Liver (tissue), 3 donors: ENCODE measurements around the gene MSI1.

ENCODE experiments used
- GABPA ChIP-seq, 2 donors: IDR thresholded peaks in 1 of 2; conservative IDR thresholded peaks in 1 of 2; 2 replicates each; pipeline ENCODE4 v1.6.1; 2016; ENCODE audit warnings: antibody characterized with exemption in 2 of 2, mild to moderate bottlenecking in 1 of 2, moderate library complexity in 1 of 2
- RAD21 ChIP-seq, 2 donors: IDR thresholded peaks; 2 replicates each; pipeline ENCODE4 v1.6.1; 2016; ENCODE audit warnings: antibody characterized with exemption in 2 of 2, mild to moderate bottlenecking in 2 of 2
- TF ChIP-seq, protein P1 (sequence below): fragments of 150-350 bp; IDR thresholded peaks from 2 replicates; pipeline ENCODE4 v1.5.1; 2017; ENCODE audit warnings: improper control_type of control experiment, low read depth, low read length; ENCODE audit not compliant: missing input control
- donor health status: healthy.
- donor health status: healthy.

DNA sequence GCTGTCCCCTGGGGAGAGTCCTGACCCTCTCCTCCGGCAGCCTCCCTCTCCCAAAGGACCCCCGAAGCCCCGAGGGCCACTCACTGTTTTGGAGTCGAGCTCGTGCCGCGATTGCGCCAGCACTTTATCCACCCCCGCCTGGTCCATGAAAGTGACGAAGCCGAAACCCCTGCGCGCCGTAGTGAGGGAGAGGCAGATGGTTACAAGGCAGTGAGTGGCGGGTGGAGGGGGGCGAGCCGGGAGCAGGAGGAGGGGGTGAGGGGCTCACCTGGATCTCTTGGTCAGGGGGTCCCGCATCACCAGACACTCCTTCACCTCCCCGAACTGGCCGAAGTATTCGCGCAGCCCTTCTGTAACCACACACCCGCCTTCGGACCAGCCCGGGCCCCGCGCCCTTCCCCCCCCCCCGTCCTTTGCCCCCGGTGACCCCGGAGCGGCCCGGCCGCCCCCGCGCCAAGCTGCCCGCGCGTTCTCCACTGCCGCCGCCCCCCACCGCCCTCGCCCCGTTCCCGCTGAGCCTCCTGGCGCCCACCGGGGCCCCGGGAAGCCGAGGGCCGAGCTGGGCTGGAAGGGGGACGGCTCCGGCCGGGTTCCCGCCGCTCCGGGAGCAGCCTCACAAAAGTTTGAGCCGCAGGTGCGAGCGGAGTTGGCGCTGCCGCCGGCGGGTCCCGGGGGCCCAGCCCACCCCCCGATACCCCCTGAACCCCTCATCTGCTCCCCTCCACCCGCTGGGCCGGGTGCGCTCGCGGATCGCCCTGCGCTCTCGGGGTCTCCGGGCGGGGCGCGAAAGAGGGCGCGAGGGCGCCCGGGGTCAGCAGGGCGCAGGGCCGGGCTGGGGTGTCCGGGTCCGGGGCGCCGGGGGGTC lies 808 bp downstream of the MSI1 start:
- TF ChIP-seq, protein P1, sequence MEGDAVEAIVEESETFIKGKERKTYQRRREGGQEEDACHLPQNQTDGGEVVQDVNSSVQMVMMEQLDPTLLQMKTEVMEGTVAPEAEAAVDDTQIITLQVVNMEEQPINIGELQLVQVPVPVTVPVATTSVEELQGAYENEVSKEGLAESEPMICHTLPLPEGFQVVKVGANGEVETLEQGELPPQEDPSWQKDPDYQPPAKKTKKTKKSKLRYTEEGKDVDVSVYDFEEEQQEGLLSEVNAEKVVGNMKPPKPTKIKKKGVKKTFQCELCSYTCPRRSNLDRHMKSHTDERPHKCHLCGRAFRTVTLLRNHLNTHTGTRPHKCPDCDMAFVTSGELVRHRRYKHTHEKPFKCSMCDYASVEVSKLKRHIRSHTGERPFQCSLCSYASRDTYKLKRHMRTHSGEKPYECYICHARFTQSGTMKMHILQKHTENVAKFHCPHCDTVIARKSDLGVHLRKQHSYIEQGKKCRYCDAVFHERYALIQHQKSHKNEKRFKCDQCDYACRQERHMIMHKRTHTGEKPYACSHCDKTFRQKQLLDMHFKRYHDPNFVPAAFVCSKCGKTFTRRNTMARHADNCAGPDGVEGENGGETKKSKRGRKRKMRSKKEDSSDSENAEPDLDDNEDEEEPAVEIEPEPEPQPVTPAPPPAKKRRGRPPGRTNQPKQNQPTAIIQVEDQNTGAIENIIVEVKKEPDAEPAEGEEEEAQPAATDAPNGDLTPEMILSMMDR: no peak
- TF ChIP-seq GABPA (IDR thresholded peaks at IDR 0.05 in 1 of 2, conservative IDR thresholded peaks at IDR 0.05 in 1 of 2) (no peak), RAD21 (IDR thresholded peaks at IDR 0.05) (no peak)
